ENCODE data around the gene DPM2.

DPM2 gene

GRCh38 chr9:127963359-127964064 is 25.9 kb upstream of the DPM2 start:
- H3K27ac ChIP-seq (ENCODE audit: low read length): 0 out of 2 replicates have a peak overlapping the region, but pooled peaks have one; percentile 2
- peak overlapping the region; percentile 56 for H3K9ac ChIP-seq (ENCODE audit: low read length)
- no peaks in the 10 kb centered on the region for H3K27me3 ChIP-seq (ENCODE audit: low read depth, low read length)
- no peaks in the 10 kb centered on the region for H3K36me3 ChIP-seq (replicated peaks; ENCODE audit: low read depth, low read length)
- H3K4me3 ChIP-seq (ENCODE audit: low read length): peak overlapping the region; percentile 55
- peaks cover 35% of the 10 kb centered on the region for H3K79me2 ChIP-seq (ENCODE audit: low read length)
- H3K9me3 ChIP-seq (ENCODE audit: insufficient read depth, low read length): no peaks in the 10 kb centered on the region
- peak overlapping the region; percentile 87 for H3K4me2 ChIP-seq (ENCODE audit: low read length)
- no peak overlapping the region for H2AFZ ChIP-seq (ENCODE audit: low read depth, low read length)
- peaks cover 3% of the 10 kb centered on the region; the same call in 1 of the 2 replicates for H4K20me1 ChIP-seq (ENCODE audit: insufficient read depth, low read length)
- no peak for TF ChIP-seq CTCF (IDR thresholded peaks at IDR 0.05; ENCODE audit: low read depth, low read length)
- no peak for TF ChIP-seq EZH2phosphoT487 (IDR thresholded peaks at IDR 0.05; ENCODE audit: low read depth)
- H3K4me1 ChIP-seq (ENCODE audit: low read length): peaks cover 56% of the 10 kb centered on the region

GRCh38 chr9:127963041-127963358 is 25.3 kb upstream of the DPM2 start:
- no peak overlapping the region for H2AFZ ChIP-seq (ENCODE audit: low read depth, low read length)
- H3K27me3 ChIP-seq (ENCODE audit: low read depth, low read length): no peaks in the 10 kb centered on the region
- H3K79me2 ChIP-seq (ENCODE audit: low read length): peaks cover 30% of the 10 kb centered on the region; the same call in 1 of the 2 replicates
- H3K36me3 ChIP-seq (replicated peaks; ENCODE audit: low read depth, low read length): no peaks in the 10 kb centered on the region
- peak overlapping the region; percentile 2; the same call in 1 of the 2 replicates for H3K27ac ChIP-seq (ENCODE audit: low read length)
- H3K4me1 ChIP-seq (ENCODE audit: low read length): peaks cover 51% of the 10 kb centered on the region
- H3K4me3 ChIP-seq (ENCODE audit: low read length): peak overlapping the region; percentile 55
- H3K9ac ChIP-seq (ENCODE audit: low read length): peak overlapping the region; percentile 9; the same call in 1 of the 2 replicates
- TF ChIP-seq CTCF (IDR thresholded peaks at IDR 0.05; ENCODE audit: low read depth, low read length): no peak
- no peak for TF ChIP-seq EZH2phosphoT487 (IDR thresholded peaks at IDR 0.05; ENCODE audit: low read depth)
- H4K20me1 ChIP-seq (ENCODE audit: insufficient read depth, low read length): peaks cover 4% of the 10 kb centered on the region; the same call in 1 of the 2 replicates
- peak overlapping the region; percentile 87 for H3K4me2 ChIP-seq (ENCODE audit: low read length)
- H3K9me3 ChIP-seq (ENCODE audit: insufficient read depth, low read length): no peaks in the 10 kb centered on the region

- H3K36me3 ChIP-seq (replicated peaks; ENCODE audit: low read depth, low read length): no peaks in the 10 kb centered on the region
- no peaks in the 10 kb centered on the region for H3K9me3 ChIP-seq (ENCODE audit: insufficient read depth, low read length)
- no peaks in the 10 kb centered on the region for H3K27me3 ChIP-seq (ENCODE audit: low read depth, low read length)
- no peak overlapping the region for H3K27ac ChIP-seq (ENCODE audit: low read length)
- TF ChIP-seq CTCF (IDR thresholded peaks at IDR 0.05; ENCODE audit: low read depth, low read length) (no peak), EZH2phosphoT487 (IDR thresholded peaks at IDR 0.05; ENCODE audit: low read depth) (no peak)
- no peak overlapping the region for H2AFZ ChIP-seq (ENCODE audit: low read depth, low read length)
- H3K79me2 ChIP-seq (ENCODE audit: low read length): peaks cover 24% of the 10 kb centered on the region; the same call in 1 of the 2 replicates
- H3K9ac ChIP-seq (ENCODE audit: low read length): no peak overlapping the region
- no peak overlapping the region for H3K4me3 ChIP-seq (ENCODE audit: low read length)
- no peak overlapping the region for H3K4me2 ChIP-seq (ENCODE audit: low read length)
- peaks cover 6% of the 10 kb centered on the region; the same call in 1 of the 2 replicates for H4K20me1 ChIP-seq (ENCODE audit: insufficient read depth, low read length)
- peaks cover 44% of the 10 kb centered on the region for H3K4me1 ChIP-seq (ENCODE audit: low read length)
Measured at GRCh38 chr9:127962278-127962677, 24.6 kb upstream of the DPM2 start.

- H3K9me3 ChIP-seq (ENCODE audit: insufficient read depth, low read length): no peaks in the 10 kb centered on the region
- H3K27me3 ChIP-seq (ENCODE audit: low read depth, low read length): no peaks in the 10 kb centered on the region
- peaks cover 38% of the 10 kb centered on the region for H3K4me1 ChIP-seq (ENCODE audit: low read length)
- TF ChIP-seq EZH2phosphoT487 (IDR thresholded peaks at IDR 0.05; ENCODE audit: low read depth): no peak
- no peak for TF ChIP-seq CTCF (IDR thresholded peaks at IDR 0.05; ENCODE audit: low read depth, low read length)
- H3K36me3 ChIP-seq (replicated peaks; ENCODE audit: low read depth, low read length): no peaks in the 10 kb centered on the region
- H3K79me2 ChIP-seq (ENCODE audit: low read length): peaks cover 18% of the 10 kb centered on the region; the same call in 1 of the 2 replicates
- peaks cover 6% of the 10 kb centered on the region; the same call in 1 of the 2 replicates for H4K20me1 ChIP-seq (ENCODE audit: insufficient read depth, low read length)
- H3K27ac ChIP-seq (ENCODE audit: low read length): no peak overlapping the region
- no peak overlapping the region for H2AFZ ChIP-seq (ENCODE audit: low read depth, low read length)
- H3K4me3 ChIP-seq (ENCODE audit: low read length): no peak overlapping the region
- no peak overlapping the region for H3K4me2 ChIP-seq (ENCODE audit: low read length)
- no peak overlapping the region for H3K9ac ChIP-seq (ENCODE audit: low read length)
Measured at GRCh38 chr9:127961613-127962155, 24.0 kb upstream of the DPM2 start.

Measured in OCI-LY3 (cell line).